Measurements from ENCODE around the gene GLIPR1L2.
"Not testable (repeated sequence)": the region's sequence is repeated elsewhere in the genome, so short reads cannot be mapped to it uniquely, and the experiment has no call there.

Gene GLIPR1L2

DNA sequence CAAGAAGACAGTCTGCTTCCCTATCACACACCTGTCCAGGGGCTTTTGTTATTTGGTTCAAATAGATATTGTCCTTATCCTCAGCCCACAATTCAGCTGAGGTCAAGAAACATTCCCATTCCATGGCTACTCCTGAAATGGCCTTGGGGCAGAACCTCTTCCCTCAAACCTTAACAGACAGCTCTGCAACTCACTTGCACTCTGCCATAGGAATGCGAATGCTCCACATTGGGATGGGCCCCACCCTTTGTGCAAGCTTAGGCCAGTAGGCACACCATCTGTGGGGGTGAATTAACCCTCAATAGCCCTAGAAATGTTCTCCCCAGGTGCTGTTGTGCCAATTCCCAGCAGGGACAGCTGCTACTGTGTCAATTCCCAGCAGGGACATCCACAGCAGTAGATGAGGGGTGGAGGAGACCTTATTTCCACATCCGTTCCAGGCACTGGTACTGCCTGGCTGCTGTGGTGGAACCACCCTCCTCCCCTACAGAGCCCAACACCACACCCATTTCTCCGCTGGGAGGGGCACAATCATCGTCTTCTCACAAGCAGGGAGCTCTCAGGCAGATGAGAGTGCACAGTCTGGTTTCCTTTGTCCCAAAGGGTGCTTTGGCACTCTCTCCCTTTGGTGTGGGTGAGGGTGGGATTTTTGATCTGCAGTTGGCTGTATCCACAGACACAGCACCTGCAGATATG lies 47.3 kb downstream of the GLIPR1L2 start:
- no peak for DNase-seq

DNA sequence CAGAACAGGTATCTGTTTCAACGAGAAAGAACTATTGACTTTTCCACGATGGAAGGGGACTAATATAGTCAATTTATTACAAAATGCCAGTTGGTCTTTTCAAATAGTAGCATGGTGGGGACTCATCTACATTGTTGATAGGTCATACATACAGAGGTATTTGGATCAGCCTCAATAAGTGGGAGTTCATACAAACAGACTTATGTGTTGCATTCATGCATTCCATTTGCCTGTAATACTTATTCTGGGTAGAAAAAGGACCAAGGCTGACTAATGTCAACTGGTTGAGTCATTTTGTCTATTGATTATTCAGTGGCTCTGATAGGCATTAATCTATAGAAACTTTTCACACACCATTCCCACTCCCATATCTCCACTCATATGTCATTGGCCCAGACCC lies 48.2 kb downstream of the GLIPR1L2 start:
- DNase-seq: no peak

DNA sequence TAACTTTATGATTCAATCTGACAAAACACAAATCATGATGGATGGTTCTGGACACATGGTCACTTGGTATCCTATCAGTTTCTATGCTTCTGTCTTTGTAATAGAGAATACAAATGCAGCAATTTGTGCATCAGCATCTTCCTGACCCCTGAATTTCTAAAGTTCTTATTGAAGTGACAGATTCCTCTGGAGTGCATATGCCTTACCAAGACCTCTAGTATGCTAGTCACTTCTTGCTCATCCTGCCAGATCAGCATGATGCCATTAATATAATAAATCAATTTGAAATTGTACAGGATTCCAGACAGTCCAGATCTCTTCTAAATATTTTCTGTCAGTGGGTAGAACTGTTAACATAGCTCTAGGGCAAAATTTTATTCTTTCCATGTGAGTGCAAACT lies 49.0 kb downstream of the GLIPR1L2 start:
- DNase-seq: no peak

DNA sequence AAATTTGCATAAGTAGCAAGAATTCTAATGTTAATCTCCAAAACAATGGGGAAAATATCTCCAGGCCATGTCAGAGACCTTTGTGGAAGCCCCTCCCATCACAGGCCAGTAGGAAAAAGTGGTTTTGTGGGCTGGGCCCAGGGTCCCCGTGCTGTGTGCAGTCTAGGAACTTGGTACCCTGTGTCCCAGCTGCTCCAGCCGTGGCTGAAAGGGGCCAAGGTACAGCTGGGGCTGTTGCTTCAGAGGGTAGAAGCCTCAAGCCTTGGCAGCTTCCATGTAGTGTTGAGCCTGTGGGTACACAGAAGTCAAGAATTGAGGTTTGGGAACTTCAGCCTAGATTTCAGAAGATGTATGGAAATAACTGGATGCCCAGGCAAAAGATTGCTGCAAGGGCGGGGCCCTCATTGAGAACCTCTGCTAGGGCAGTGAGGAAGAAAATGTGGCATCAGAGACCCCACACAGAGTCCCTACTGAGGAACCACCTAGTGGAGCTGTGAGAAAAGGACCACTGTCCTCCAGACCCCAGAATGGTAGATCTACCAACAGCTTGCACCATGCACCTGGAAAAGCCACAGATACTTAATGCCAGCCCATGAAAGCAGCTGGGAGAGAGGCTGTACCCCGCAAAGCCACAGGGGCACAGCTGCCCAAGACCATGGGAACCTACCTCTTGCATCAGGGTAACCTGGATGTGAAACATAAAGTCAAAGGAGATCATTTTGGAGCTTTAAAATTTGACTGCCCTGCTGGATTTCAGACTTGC lies 51.0 kb downstream of the GLIPR1L2 start:
- DNase-seq: not testable (repeated sequence)

DNA sequence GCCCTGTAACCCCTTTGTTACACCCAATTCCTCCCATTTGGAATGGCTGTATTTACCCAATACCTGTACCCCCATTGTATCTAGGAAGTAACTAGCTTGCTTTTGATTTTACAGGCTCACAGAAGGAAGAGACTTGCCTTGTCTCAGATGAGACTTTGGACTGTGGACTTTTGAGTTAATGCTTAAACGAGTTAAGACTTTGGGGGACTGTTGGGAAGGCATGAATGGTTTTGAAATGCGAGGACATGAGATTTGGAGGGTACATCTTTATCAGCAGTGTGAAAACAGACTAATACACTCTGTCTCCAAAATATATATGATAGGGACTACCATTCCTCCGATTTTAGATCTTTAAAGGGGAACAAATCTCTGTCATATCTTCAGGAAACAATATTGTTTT lies 51.6 kb downstream of the GLIPR1L2 start:
- not testable (repeated sequence) for DNase-seq

DNA sequence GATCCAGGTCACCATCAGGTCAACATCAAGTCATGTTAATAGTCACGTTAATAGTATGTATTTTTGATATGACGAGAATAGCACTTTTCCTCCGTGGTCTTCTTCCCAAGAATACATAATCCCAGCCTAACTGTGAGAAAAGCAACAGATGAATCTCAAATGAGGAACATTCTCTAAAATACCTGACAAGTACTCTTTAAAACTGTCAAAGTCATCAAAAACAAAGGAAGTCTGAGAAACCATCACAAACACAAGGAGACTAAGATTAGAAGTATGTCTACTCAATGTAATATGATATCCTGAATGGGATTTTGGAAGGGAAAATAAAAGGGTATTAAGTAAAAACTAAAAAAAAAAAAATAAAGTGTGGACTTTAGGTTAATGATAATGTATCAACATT lies 52.8 kb downstream of the GLIPR1L2 start:
- no peak for DNase-seq

DNA sequence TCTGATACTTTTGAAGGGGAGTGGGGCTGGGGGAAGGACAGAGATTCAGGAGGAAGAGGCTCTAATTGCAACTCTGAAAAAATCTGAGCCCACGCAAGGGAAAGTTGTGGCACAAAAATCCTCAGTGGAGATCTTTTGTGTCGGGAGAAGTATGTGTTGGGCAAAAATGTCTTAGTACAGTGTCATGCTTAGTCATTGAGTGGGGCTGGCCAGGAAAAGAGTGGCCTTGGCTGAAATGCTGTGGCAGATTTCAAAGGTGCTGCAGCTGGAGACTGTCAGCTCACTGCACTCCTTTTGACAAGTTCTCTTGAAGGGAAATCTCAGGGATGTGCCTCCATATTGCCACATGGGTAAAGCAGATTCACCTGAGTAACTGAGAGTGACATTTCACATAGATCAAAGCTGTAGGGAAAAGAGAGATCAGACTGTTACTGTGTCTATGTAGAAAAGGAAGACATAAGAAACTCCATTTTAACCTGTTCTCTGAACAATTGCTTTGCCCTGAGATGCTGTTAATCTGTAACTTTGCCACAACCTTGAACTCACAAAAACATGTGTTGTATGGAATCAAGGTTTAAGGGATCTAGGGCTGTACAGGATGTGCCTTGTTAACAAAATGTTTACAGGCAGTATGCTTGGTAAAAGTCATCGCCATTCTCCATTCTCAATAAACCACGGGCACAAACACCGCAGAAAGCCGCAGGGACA lies 53.7 kb downstream of the GLIPR1L2 start:
- no peak for DNase-seq

DNA sequence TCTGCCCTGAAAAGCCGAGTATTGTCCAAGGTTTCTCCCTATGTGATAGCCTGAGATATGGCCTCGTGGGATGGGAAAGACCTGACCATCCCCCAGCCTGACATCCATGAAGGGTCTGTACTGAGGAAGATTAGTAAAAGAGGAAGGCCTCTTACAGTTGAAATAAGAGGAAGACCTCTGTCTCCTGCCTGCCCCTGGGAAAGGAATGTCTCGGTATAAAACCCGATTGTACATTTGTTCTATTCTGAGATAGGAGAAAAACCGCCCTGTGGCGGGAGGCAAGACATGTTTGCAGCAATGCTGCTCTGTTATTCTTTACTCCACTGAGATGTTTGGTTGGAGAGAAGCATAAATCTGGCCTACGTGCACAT lies 54.2 kb downstream of the GLIPR1L2 start:
- DNase-seq: not testable (repeated sequence)

DNA sequence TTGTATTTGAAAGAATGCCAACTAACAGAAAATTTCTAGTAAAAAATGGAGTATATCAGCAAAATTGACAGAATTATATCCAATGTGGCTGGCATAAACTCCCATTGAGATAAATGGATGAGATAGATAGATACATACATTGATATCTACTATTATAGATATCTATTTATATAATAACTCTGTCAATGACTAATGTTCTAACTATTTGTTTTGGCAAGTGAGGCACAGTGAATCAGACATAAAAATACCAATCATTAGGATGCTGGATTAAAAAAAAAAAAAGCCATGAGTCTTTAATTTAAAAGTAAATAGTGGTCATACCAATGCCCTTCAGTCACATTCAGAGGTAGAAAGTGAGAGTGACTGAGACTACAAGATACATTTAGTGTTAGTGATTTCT lies 56.0 kb downstream of the GLIPR1L2 start:
- DNase-seq: no peak

DNA sequence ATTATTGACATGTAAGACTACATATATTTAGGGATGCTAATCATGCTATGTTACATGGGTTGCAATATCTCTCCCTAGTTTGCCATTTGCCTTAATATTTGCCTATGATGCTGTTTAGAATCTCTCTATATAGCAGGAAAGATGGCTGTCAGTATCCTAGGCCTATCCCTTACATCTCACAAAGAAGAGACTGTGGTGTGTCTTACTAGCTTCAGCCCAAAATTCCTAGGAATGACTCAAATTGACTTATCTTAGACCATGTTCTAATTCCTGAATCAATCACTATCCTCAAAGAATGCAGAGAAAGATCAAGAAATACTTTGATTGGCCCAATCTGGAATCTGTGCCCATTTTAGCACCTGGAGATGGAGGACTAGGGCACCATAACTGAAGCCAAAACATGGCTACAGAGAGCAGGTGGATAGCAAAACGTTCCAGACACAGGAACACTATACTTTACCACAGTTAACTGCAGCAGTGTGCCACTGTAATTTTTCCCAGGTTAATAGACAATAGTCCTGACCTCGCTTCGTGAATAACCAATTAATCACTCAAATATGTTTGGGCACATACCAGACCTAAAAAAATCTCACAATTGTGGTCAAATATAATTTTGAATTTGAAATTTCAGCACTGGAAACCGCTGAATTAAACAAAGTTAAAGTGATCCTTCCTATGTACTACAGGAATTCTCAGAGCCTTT lies 57.0 kb downstream of the GLIPR1L2 start:
- DNase-seq: no peak

DNA sequence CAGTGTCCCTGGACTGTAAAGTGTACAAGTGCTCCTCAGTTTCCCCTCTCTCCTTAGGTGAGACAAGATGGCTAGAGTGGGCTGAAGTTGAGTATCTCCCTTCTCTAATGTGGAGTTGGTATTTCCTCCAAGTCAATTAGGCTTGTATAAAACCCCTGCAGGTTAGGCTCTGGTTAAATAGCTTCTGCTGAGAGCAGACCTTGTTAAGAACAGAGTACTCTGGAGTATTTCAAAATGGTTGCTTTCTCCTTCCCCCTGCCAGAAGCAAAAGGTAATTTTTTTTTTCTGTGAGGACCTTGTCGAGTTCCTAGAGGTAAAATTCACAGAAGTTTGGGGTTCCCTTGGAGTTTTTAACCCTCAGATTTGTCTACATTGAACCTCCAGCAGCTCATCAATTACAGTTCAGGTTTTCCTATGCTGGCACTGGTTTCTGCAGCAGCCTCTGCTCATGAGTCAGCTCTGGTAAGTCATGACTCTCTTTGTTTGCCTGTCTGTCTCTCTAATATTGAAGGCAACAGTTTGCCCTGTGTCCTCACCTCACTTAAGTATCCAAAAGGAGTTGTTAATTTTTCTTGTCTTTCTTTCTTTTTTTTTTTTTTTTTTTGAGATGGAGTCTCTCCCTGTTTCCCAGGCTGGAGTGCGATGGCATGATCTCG lies 61.9 kb downstream of the GLIPR1L2 start:
- DNase-seq: no peak

DNA sequence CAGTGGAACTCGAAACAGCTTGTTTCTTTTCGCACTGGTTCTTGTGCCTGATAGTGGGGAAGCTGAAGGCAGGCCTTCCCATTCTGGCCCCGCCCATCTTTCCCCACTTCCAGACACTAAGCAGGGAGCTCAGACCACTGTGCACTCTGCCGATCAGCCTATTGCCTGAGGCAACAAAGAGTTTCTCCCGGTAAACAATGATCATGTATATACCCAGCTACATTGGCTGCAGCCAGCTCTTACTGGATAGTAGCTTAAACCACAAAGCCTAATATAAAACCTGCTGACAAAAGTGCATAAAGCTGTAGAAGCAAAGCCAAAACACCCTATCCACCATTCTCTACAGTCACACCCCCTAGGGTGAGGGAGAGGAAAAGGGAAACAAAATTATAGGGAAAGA lies 65.0 kb downstream of the GLIPR1L2 start:
- DNase-seq: peak; percentile 11

DNA sequence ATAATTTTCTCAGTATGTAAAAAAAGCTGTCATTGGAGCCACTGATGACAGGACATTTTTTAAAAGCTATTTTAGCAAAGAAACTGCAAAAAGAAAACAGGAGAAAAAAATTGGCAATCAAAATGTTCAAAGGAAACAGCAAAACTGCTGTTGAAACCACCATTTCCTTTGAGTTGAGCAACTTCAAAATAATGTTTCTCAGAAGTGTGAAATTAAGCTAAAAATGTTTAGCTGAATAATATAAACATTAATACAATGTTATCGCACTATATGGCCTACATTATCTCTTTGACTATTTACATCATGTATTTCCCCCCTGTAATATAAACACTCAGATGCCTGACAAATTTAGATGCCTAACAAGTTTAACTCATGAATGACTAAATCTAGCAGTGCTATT lies 66.3 kb downstream of the GLIPR1L2 start:
- no peak for DNase-seq

DNA sequence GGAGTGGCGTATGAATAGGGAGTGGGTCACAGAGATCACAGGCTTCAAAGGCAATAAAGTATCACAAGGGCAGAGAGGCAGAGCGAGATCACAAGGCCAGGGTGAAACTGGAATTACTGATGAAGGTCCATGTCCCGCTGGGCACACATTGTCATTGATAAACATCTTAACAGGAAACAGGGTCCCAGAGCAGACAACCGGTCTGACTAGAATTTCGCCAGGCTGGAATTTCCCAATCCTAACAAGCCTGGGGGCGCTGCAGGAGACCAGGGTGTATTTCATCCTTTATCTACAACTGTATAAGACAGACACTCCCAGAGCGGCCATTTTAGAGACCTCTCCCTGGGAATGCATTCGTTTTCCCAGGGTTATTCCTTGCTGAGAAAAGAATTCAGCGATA lies 67.0 kb downstream of the GLIPR1L2 start:
- DNase-seq: not testable (repeated sequence)

DNA sequence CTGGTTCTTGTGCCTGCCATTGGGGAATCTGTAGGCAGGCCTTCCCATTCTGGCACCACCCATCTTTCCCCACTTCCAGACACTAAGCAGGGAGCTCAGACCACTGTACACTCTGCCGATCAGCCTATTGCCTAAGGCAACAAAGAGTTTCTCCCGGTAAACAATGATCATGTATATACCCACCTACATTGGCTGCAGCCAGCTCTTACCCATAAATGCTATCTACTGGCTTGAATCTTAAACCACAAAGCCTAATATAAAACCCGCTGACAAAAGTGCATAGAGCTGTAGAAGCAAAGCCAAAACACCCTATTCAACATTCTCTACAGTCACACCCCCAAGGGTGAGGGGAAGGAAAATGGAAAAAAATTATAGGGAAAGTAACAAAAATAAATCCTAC lies 68.9 kb downstream of the GLIPR1L2 start:
- no peak for DNase-seq

DNA sequence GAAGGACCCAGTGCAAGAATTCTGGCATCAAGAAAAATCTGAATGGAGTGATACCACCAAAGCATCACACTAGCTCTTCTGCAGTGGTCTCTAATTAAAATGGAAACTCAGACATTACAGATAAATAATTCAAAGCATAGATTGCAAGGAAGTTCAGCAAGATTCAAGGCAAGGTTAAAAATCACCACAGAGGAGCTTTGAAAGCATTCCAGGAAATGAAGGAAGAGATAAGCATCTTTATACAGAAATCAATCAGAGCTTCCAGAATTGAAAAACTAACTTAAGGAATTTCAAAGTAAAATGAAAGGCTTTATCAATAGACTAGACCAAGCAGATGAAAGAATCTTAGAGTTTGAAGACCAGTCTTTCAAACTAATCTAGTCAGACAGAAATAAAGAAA lies 69.3 kb downstream of the GLIPR1L2 start:
- DNase-seq: no peak

DNA sequence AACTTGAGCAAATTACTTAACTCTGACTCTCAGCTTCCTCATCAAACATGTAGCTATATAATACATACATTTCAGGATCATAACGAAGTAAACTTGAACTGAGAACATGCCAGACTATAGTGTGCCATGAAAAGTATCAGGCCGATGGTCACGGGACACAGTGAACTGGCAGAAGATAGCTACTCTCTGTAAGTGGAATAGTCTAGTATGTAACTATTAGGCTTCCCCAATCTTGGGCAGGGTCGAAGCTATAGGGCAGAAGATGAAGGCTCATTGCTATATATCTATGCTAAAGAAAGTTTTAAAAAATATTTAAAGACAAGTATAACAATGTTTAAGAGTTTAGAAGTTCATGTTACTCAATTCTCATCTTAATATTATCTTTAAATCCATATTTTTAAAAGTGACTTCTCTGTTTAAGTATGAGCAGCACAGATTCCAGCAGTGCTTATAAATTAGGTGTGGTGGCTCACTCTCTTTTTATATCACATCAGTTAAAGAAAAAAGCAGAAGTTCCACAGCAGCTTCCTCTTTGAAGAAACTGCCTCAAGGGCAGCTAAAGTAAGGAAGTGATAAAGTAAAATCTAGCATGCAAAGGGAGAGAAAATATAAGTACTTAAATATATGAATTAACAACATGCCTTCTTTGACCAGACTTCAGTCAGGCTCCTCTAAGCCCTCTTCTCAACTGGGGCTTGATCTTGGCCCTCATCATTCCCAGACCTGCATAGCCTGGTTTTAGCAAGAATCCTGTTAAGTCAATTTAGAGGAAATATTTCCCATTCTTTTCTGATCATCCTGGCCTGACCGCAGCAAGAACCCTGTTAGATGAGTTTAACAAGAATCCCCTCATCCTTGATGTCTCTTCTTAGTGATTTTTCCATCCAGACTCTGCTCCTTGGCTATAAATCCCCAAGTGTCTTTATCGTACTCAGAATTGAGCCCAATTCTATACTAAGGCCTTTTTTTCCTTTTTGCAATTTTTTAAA lies 81.3 kb downstream of the GLIPR1L2 start:
- no peak for DNase-seq

DNA sequence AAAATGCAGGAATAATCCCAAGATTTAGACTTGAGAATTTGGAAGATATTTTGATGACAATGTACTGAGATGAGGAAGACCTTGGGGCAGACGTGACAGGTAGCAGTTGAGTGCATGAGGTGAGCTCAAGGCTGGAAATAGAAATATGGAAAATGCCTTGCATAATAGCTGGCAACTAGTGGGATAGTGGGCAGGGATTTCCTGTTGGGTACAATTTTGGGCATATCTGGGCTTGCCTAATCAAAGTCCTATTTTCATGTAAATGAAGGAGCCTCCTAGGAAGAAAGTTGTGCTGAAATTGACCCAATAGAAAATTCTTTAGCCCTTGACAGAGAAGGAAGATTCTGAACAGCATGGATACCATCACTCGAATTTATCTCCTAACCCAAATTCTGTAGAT lies 83.2 kb downstream of the GLIPR1L2 start:
- DNase-seq: no peak

DNA sequence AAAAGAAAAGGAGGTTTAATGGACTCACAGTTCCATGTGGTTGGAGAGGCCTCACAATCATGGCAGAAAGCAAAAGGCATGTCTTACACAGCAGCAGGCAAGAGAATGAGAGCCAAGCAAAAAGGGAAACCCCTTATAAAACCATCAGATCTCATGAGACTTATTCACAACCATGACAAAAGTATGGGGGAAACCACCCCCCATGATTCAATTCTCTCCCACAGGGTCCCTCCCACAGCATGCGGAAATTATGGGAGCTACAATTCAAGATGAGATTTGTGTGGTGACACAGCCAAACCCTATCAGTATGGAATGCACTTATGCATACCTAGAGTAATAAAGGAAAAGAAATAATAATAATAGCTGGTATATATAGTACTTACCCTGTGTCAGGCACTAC lies 85.2 kb downstream of the GLIPR1L2 start:
- no peak for DNase-seq

DNA sequence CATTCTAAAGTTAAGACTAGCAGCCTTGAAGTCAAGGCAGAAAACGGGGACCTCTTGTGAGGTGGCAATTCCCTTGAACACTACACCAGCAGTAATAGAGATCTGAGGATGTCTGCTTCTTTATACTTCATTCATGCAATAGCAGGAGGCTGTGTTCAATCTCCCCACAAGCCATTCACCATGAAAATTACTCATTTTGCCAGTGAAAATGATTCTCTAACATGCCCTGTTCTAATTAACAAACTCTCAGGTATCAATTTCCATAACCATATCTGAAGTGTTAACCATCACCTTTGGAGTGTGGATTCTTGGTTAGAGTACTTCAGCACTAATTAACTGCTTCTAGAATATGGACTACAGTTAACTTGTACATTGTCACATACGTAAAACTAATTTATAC lies 86.2 kb downstream of the GLIPR1L2 start:
- DNase-seq: no peak

DNA sequence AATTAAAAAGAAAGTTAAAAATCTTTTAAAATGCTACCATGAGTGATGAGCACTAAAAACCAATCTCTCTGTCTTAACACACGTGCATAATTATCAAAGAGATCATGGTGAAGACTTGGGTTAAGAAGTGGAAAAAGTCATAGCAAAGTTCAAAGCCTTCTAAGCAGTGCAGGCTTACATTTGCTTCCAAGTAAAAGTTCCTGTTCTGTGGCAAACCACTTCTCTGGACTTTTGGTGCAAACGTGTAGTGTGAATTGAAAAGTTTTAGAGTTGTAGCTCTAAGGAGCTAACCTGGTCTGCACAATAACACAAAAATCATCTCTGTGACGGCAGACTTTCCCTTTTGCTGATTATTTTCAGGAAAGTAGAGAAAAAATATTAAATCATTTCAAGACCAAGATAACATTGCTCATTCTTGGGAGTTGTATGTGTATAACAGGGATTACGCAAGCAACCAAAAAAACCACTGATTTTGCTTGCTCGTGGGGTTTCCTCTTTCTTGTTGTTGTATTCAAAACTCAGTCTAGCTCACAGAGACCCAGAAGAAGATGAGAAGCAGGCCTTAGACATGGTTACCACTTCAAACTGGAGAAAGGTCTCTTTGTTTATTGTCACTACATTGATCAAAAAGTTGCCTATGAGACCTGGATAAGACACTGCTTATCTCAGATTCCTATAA lies 87.4 kb downstream of the GLIPR1L2 start:
- no peak for DNase-seq

Data from NCI-H2227 treated with DMSO at 0.1 percent for 48 hours (cell line).